HepG2 (cell line): ENCODE results near the gene MARK2. TPM values are rescaled to one million over a fixed set of nuclear protein-coding genes. Genes with fewer than 3 reads are reported as not detected.

Experiments
- AKNA ChIP-seq: sonication (generic); formaldehyde crosslinking; IDR thresholded peaks from 2 replicates; pipeline ENCODE4 v1.4.0; 2020; ENCODE audit warnings: missing genetic modification reagents, borderline replicate concordance
- HHEX ChIP-seq: IDR thresholded peaks from 2 replicates; pipeline ENCODE4 v1.6.1; 2016; ENCODE audit warnings: control low read depth
- MLX ChIP-seq: IDR thresholded peaks from 2 replicates; pipeline ENCODE4 v1.6.1; 2016
- MYNN ChIP-seq: sonication (generic); formaldehyde crosslinking; IDR thresholded peaks from 2 replicates; pipeline ENCODE4 v1.4.0; 2020; ENCODE audit warnings: mild to moderate bottlenecking, low read depth, missing genetic modification reagents
- RXRB ChIP-seq: IDR thresholded peaks from 2 replicates; pipeline ENCODE4 v1.6.1; 2016; ENCODE audit warnings: borderline replicate concordance, missing genetic modification reagents, missing compliant biosample characterization
- TFDP1 ChIP-seq: IDR thresholded peaks from 2 replicates; pipeline ENCODE4 v1.6.1; 2016; ENCODE audit warnings: missing compliant biosample characterization, missing genetic modification reagents, borderline replicate concordance
- ZBTB1 ChIP-seq: sonication (generic); formaldehyde crosslinking; IDR thresholded peaks from 2 replicates; pipeline ENCODE4 v1.4.0; 2020; ENCODE audit warnings: missing genetic modification reagents, borderline replicate concordance
- ZMYM4 ChIP-seq: sonication (generic); formaldehyde crosslinking; IDR thresholded peaks from 2 replicates; pipeline ENCODE4 v1.8.1; 2023; ENCODE audit warnings: mild to moderate bottlenecking, missing genetic modification reagents
- ZNF138 ChIP-seq: sonication (generic); formaldehyde crosslinking; IDR thresholded peaks from 2 replicates; pipeline ENCODE4 v1.5.0; 2020; ENCODE audit warnings: mild to moderate bottlenecking, low read depth, missing genetic modification reagents
- ZNF513 ChIP-seq: sonication (generic); formaldehyde crosslinking; conservative IDR thresholded peaks from 2 replicates; pipeline ENCODE4 v1.5.0; 2020; ENCODE audit warnings: missing genetic modification reagents
- ZNF567 ChIP-seq: sonication (generic); formaldehyde crosslinking; IDR thresholded peaks from 2 replicates; pipeline ENCODE4 v1.8.1; 2023; ENCODE audit warnings: mild to moderate bottlenecking, missing genetic modification reagents, borderline replicate concordance
- ZNF619 ChIP-seq: sonication (generic); formaldehyde crosslinking; IDR thresholded peaks from 2 replicates; pipeline ENCODE4 v1.4.0; 2020; ENCODE audit warnings: mild to moderate bottlenecking, missing genetic modification reagents
- polyA plus RNA-seq, 8 experiments: library from polyadenylated mRNA; depleted of rRNA in 3 of 8; stranded (reverse) in 7 of 8; unstranded in 1 of 8; fragments of >200 nt; fragmentation: Illumina TruSeq in 4 of 8; extraction: Trizol in 4 of 8; gene quantifications; 2 replicates each; pipeline versions ENCODE4 v1.2.1 to v1.2.3, GENCODE V29; 2011 to 2016; ENCODE audit warnings: low read depth in 4 of 8, missing spikeins in 1 of 8, mixed read lengths in 1 of 8; ENCODE audit not compliant: insufficient read depth in 1 of 8
- total RNA-seq, 5 experiments: library from RNA; depleted of rRNA; stranded (reverse); fragments of >200 nt; fragmentation: Illumina TruSeq; extraction: Trizol; gene quantifications; 2 replicates each; pipeline ENCODE4 v1.2.3, GENCODE V29; 2016; ENCODE audit warnings: low read depth in 1 of 5
- TF ChIP-seq, protein P1 (sequence below): sonication (generic); formaldehyde crosslinking; IDR thresholded peaks from 2 replicates; pipeline ENCODE4 v1.5.0; 2020; ENCODE audit warnings: missing genetic modification reagents
- TF ChIP-seq, protein P2 (sequence below): sonication (generic); formaldehyde crosslinking; IDR thresholded peaks from 2 replicates; pipeline ENCODE4 v1.8.1; 2022; ENCODE audit warnings: low read depth, mild to moderate bottlenecking, missing genetic modification reagents
- TF ChIP-seq, protein P3 (sequence below): fragments of 450-650 bp; IDR thresholded peaks from 2 replicates; pipeline ENCODE4 v1.6.1; 2017

Gene MARK2
- total and polyA plus RNA-seq, 2 of the 13 experiments (the other 11 are each of a cell fraction or from before 2014, with no cell fraction given) = 13.5 to 13.9 TPM

DNA sequence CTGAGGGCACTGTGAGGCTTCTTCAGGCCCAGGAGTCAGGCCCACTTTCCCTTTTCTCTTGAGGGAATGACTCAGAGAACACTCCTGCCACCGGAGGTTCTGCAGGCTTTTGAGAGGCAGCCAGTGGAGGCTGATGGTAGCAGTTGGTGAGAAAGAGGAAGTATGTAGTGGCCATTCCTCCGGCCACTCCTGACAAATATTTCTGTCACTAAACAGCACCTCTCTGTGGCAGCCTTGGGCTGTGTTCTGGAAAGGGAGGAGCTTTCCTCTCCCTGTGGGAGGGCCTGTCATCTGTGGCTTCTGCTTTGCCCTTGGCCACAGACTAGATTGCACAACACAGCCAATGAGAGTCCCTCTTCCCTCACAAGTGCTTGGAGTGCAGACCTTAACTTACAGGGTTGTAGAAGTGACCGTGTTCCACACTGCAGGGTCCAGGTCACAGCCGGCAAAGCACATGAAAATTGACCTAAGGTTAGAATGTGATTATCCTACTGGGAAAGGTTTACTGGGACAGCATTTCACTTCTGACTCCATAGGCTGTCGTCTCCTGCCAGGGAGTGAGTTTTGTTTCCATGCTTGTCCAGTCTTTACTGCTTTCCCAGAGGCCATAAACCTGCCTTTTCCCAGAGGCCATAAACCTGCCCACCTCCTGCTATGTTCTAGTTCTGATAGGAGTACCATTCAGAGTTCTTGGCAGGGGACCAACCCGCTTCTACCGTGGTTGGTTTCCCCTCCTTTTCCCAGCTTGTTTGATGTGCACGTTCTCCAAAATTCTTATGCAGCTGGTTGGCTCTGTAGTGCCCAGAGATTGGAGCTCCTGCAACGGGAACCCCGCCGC is 33.3 kb downstream of the MARK2 start (continued):
- TF ChIP-seq AKNA = no peak
- TF ChIP-seq HHEX (CRISPR knock-in tag) = no peak
- TF ChIP-seq ZNF138 = no peak
- TF ChIP-seq MLX = no peak
- TF ChIP-seq, protein P1, sequence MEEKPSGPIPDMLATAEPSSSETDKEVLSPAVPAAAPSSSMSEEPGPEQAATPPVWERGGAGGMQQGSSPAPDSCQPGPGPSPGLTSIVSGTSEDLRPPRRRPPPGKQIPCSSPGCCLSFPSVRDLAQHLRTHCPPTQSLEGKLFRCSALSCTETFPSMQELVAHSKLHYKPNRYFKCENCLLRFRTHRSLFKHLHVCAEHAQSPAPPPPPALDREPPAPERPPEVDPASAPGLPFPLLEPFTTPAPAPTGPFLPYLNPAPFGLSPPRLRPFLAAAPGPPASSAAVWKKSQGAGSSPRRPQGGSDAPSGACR (CRISPR knock-in tag) = 0 out of 2 replicates have a peak, but pooled peaks have one; percentile 30
- TF ChIP-seq, protein P2, sequence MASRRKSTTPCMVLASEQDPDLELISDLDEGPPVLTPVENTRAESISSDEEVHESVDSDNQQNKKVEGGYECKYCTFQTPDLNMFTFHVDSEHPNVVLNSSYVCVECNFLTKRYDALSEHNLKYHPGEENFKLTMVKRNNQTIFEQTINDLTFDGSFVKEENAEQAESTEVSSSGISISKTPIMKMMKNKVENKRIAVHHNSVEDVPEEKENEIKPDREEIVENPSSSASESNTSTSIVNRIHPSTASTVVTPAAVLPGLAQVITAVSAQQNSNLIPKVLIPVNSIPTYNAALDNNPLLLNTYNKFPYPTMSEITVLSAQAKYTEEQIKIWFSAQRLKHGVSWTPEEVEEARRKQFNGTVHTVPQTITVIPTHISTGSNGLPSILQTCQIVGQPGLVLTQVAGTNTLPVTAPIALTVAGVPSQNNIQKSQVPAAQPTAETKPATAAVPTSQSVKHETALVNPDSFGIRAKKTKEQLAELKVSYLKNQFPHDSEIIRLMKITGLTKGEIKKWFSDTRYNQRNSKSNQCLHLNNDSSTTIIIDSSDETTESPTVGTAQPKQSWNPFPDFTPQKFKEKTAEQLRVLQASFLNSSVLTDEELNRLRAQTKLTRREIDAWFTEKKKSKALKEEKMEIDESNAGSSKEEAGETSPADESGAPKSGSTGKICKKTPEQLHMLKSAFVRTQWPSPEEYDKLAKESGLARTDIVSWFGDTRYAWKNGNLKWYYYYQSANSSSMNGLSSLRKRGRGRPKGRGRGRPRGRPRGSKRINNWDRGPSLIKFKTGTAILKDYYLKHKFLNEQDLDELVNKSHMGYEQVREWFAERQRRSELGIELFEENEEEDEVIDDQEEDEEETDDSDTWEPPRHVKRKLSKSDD = no peak
- TF ChIP-seq RXRB (CRISPR knock-in tag) = peak; percentile 77
- no peak for TF ChIP-seq ZNF619 (CRISPR knock-in tag)
- TF ChIP-seq ZBTB1 (CRISPR knock-in tag) = no peak
- peak; percentile 23; the same call in 1 of the 2 replicates for TF ChIP-seq TFDP1
- TF ChIP-seq ZMYM4 (CRISPR knock-in tag) = peak; percentile 79
- TF ChIP-seq, protein P3, sequence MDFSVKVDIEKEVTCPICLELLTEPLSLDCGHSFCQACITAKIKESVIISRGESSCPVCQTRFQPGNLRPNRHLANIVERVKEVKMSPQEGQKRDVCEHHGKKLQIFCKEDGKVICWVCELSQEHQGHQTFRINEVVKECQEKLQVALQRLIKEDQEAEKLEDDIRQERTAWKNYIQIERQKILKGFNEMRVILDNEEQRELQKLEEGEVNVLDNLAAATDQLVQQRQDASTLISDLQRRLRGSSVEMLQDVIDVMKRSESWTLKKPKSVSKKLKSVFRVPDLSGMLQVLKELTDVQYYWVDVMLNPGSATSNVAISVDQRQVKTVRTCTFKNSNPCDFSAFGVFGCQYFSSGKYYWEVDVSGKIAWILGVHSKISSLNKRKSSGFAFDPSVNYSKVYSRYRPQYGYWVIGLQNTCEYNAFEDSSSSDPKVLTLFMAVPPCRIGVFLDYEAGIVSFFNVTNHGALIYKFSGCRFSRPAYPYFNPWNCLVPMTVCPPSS = no peak
- TF ChIP-seq MYNN (CRISPR knock-in tag) = no peak
- no peak for TF ChIP-seq ZNF513 (CRISPR knock-in tag)
- TF ChIP-seq ZNF567 = no peak
